Activated T-helper 1 cell treated with Interleukin-2 at 50 U/mL for 16 hours (primary cell): ENCODE measurements around the gene CDH26.
"Not testable (repeated sequence)": the region's sequence is repeated elsewhere in the genome, so short reads cannot be mapped to it uniquely, and the experiment has no call there.

Experiments used
- DNase-seq: peaks from one replicate; pipeline ENCODE4 v3.0.0-alpha.2; 2020; ENCODE audit warnings: low read depth

Gene CDH26

DNA sequence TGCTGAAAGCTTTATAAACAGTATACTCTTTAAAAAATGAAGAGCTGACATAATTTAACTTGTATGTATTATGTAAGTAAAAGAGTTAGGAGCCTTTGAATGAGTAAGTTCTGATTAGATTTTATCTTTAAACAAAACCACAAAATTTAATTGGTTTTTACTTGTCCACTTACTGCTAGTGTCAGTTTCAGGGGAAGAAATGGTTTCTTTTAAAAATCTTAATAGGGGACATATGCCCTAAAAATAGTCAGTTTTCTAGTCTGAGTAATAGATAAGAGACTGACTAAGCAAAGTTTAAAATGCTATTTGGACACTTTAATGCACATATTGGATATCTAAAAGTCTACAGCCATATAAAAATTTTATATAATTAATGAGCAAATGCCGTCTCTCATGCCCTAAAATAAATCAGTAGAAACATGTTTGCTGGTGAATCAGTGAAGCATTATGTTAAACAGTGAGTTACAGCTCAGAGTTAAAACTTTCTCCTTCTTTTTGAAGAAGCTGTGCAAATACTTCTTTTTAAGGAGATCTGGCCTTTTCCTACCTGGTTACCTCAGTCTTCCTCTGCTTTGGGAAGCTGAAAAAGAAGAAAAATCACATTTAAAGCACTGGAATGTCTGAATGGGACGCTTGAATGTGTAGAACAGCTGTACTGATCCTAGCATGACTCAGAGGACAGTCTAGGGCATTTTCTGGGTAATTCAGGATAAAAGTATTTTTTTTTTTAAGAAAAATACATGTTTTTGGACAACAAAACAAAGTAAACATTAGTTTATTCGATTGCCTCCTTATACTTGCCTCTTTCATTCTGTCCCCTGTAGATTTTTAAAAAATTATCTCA, 55.3 kb downstream of the CDH26 start:
- no peak for DNase-seq

DNA sequence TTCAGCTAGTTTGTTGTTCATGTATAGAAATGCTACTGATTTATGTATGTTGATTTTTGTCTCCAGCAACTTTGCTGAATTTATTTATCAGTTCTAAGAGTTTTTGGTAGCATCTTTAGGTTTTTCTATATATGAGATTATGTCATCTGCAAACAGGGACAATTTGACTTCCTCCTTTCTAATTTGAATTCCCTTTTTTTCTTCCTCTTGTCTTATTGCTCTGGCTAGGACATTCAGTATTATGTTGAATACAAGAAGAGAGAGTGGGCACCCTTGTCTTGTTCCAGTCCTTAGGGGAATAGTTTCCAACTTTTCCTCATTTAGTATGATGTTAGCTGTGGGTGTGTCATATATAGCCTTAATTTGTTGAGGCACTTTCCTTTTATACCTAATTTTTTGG, 58.2 kb downstream of the CDH26 start:
- DNase-seq: no peak

DNA sequence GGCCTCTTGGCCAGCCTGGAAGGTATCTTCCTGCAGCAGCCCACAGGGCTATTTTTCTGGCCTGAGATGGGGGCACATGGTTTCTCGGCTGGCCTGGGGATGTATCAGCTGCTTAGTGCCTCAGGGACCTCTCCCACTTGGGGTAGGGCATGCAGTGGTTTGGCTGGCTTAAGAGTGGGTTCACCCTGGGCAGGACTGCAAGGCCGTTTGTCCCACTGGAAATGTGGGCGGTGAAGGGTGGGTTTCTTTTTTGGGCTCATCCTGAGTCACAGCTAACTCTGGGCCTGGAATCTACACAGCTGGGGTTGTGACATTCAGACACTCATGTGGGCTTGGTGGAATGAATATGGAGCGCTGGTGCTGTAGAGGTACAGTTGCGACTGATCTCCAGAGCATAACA, 62.0 kb downstream of the CDH26 start:
- no peak for DNase-seq

DNA sequence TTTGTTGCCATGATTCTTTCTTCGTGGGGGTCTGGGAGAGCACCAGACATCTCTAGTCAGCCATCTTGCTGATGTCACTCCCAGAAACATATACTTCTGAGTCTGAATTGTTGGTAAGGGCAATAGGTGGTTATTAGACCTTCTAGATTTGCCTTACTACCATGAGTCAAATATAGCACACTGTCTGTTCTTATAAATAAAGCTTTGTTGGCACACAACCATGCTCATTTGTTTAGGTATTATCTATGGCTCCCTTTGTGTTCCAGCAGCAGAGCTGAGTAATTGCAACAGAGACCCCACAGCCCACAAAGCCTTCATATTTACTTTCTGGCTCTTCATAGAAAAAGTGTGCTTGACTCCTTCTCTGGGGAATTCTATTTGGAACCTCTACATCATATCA, 62.9 kb downstream of the CDH26 start:
- DNase-seq: no peak

DNA sequence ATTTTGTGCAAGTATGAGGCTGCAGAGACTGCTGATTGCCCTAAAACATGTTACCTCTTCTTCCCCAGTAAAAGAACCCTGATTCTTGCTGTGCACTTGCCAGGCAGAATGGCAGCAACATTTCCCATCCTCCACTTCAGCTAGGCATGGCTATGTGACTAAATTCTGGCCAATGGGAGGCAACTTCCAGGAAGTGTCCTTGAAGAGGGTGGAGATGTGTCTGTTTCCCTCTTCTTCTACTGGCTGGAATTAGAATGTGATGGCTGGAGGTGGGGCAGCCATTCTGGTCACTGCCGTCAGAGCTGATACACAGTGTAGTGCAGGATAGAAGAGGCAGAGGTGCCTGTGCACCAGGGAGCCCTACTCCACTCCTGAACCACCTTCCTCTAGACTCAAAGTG, 64.6 kb downstream of the CDH26 start:
- no peak for DNase-seq

DNA sequence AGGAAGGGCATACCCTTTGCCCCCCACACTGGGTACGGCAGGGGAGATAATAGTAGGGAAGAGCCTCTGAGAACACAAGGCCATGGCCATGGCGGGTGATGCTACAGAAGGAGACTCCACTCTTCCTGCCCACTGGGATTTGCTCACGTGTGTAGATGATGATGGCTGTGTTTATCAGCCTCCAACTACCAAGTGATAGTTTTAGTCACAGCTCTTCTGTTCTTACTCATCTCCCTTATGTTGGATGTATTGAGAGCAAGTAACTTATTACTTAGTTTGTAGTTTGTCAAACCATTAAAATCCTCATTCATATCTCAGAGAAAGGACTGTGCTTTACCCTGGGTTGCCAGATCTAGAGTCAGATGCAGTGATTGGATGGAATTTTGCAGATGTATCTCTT, 66.0 kb downstream of the CDH26 start:
- DNase-seq: no peak

DNA sequence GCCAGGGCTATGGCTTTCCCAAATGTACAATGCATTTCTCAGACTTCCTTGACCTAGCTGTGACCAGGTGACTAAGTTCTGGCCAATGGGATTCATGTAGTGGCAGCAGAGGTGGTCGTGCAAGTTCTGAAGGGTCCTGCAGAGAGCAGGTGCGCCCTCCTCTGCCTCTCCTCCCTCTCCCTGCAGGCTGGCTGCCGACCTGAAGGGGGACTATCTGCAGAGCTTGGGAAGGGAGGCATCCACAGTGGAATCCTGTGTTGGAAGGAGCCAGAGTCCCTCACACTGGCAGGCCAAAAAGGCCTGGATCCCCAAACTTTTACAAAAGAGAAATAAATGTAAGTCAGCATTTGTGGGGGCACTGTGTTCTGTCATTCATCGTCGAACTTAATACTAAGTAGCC, 66.6 kb downstream of the CDH26 start:
- no peak for DNase-seq

DNA sequence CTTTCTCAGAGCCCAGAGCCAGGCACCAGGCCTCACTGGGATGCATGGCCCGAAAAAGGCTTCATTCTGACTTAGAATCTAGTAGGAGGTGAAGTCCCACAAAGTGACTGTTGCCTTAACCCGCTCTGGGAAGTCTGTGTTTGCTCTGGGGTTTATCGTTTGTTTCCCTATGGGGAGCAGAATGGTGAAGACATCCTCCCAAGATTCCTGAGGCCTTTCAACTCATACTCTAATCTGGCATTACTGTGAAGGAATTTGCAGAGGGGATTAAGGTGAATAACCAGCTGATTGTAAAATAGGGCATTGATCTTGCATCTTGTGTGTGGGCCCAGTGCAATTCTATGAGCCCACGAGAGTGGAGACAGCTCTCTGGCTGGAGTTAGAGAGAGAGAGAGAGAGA, 67.8 kb downstream of the CDH26 start:
- no peak for DNase-seq

DNA sequence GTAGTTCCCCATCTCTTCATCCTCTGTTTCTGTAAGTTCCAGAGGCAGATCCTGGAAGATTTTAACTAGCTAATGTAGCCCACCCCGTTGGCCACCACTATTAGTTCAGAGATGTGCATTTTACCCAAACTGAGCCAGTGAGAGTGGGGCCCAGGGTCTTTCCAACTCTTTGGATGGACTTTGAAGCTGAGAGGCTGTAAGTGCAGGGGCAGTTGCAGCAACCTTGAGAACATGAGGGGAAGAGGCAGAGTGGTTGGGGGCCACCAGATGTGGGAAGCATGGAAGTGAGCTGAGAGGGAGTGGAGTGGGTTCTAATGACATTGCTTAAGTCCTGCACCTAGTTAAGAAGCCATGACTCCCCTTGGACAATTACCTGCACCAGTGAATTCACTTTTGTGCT, 72.2 kb downstream of the CDH26 start:
- DNase-seq: no peak

DNA sequence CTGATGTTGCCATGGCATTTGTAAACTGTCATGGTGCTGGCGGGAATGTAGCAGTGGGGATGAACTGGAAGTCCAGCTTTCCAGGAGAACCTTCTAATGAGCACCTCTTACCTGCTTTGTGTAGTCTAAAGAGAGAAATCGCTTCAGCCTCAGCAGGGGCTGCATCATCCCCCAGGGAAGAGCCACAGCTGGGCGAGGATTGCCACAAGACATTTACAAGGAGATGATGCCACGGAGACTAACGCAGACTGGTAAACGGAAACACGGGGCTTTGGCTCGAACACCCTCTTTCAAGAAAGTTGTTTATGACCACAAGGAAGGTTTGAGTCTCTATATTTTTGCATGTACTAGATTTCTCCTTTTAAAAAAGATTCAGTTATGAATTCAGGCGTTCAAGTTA, 72.9 kb downstream of the CDH26 start:
- no peak for DNase-seq

DNA sequence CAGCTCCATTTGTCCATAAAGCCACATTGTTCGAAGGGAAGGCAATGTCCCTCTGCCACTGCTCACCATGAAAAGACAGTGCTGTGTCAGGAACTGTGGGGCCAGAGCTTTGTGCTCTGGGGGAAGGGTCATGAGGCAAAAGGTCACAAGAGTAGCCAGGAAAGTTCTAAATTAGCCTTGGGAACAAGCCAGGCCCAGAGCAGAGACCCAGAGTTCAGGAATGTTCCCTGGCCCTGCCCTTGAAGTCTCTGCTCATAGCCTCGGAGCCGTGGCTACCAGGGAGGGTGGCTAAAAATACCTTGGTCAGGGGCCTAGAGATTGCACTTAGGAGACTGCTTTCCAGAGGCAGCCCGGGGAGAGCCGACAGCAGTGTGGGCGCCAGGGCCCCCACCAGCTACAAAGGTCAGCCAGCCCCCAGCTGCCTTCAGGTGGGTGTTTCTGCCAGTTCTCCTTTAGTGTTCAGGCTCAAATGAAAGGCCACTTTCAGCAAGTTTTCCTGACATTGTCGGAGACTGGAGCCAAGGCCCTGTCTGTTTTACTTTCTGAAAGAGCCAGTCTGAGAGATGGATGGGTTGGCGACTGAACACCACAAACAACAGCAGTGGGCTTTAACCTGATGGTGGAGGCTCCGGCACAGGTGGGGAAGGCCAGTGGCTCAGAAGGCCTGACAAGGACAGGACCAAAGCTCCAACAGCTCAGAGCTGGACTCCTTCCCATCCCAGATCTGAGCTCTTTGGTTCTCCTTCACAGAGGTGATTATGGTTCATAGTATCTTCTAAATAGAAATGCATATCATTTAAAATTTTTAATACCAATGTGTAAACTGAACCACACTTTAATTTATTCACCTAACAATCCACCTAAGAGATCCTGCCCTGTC, 76.2 kb downstream of the CDH26 start:
- DNase-seq: no peak

DNA sequence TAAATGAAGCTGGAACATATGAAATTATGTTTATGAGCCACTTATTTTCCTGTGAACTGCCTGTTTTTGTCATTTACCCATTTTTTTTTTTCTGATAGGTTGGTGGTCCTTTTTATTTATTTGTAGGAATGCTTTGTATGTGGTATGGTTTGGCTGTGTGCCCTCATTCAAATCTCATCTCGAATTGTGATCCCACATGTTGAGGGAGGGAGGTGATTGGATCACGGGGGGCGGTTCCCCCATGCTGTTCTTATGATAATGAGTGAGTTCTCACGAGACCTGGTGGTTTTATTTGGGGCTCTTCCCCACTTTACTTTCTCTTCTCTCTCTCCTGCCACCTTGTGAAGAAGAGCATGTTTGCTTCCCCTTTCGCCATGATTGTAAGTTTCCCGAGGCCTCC, 77.3 kb downstream of the CDH26 start:
- DNase-seq: no peak

DNA sequence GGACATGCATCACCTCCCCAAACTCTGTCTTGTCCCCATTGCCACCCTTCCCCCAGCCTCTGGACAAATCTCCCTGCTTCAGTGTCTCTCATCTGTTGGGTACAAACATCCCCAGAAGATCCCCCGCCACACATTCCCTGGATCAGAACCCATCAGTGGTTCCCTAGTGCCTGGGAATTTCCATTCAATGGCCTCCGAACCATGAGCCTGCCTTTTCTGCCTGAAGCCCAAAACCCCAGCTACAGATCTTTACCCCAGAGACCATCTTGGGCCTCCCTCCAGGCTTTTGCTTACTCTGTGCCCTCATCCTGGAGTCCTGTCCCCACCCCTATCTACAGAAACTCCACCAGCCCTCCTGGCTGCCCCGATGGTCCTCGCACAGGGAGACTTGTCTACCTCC, 78.1 kb downstream of the CDH26 start:
- no peak for DNase-seq

DNA sequence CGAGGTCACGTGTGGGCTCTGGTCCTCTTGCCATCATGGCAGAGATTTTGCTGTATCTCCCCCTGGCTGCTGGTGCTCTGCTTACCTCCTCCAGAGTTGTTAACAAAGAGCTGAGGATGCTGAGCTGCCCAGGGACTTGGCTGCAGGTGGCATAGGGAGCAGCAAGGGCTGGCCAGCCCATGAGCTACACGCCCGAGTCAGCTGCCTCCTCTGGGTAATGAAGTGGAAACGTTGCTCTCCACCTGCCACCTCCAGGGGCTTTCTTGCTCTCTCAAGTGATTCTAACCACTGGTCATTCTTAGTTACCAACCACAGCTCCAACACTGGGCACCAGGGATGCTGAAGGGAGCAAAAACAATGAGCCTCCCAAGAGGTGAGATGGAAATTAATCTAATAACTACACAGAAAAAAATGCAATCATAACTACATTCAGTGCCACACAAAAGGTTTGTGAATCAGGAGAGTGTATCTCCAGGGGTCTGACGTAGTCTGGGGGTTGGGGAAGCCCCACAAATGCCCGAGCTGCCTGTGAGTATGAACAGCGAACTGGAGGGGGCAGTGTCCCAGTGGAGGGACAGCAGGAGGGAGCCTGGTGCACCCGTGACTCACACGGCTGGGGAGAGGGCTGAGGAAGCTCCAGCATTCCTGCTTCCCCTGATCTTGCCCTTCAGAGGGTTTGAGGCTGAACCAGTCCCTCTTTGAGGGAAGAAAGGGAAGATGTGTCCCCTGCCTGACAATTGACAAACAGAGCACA, 78.7 kb downstream of the CDH26 start:
- no peak for DNase-seq

DNA sequence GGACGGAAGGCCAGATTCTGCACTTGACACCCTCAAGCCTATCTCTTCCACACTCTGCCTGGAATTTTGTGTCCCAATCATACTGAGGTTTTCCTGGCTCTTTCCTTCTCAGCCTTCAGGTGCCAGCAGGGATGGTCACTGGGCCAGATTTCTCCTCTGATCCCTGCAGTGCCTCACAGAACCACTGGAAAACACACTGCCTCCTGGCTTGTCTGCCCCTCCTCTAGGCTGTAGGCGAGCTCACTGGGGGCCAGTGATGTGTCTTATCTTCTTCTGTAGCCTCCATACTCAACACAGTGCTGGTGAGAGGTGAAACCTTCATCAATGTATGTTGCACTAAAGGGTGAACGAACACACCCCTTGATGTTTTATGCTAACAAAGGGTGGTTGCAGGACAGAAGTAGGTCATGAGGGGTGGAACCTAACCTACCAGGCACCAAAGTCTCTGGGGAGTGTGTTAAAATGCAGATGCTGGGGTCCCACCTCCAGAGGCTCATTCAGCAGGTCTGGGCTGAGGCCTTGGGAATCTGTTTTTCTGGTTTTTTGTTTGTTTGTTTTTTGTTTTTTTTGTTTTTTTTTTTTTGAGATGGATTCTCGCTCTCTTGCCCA, 80.3 kb downstream of the CDH26 start:
- DNase-seq: no peak

DNA sequence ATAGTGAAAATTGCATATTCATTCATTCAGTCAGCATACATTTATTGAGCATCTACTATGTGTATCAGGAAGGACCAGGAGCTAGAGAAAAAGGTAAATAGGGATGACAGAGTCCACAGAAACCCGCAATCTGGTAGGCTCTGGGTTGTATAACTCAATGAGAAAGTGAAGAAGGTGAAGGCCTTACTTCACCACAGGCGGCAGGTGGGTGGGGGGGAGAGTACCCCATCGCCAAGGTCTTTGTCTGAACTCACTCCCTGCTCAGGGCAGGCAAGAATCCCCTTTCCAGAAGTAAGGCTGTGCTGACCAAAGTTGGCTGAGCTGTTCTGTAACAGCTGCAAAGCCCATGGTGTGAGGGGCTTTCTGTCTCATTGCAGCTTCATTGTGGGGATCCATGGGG, 81.3 kb downstream of the CDH26 start:
- DNase-seq: no peak

DNA sequence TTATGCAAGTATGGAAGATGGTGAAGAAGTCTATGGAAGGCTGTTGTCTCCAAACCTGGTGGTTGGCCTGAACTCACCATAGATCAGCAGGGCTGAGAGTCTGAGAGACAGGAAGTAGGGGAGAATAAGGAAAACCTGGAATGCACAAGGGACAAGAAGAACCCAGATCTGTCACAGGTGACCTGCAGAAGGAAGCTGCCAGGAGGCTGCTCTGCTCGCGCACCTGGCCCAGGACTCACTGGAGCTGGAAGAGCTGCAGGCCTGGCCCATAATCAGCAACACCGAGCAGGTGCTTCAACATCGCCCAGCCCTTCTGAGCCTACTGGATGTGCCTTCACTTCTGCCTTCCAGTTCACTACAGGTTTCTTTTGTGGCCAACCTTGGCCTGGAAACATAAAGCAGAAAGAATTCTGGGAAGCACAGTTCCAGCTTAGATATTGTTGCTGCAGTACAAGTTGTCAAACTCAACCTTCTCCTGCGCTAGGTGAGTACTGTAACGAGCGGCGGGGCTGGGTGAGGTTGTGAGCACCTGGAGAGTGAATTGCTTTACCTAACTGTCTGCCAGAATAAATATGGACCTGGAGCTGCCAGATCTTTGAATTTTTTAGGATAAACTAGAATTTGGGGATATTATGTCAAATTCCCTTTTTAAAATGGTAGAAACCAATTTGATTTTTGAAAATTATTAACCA, 82.4 kb downstream of the CDH26 start:
- DNase-seq: no peak

DNA sequence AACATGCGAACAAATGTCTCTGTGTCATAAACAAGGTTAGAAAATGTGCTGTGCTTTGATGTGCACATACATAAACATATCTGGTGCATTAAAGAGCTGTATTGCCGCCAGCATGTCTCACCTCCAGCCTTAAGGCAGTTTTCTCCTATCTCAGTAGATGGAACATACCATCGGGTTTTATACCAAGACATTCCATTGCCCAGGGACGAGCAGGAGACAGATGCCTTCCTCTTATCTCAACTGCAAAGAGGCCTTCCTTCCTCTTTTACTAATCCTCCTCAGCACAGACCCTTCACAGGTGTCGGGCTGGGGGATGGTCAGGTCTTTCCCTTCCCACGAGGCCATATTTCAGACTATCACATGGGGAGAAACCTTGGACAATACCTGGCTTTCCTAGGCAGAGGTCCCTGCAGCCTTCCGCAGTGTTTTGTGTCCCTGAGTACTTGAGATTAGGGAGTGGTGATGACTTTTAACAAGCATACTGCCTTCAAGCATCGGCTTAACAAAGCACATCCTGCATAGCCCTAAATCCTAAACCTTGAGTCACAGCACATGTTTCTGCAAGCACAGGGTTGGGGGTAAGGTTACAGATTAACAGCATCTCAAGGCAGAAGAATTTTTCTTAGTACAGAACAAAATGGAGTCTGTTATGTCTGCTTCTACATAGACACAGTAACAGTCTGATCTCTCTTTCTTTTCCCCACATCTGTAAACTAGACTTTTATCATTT, 83.4 kb downstream of the CDH26 start:
- not testable (repeated sequence) for DNase-seq

DNA sequence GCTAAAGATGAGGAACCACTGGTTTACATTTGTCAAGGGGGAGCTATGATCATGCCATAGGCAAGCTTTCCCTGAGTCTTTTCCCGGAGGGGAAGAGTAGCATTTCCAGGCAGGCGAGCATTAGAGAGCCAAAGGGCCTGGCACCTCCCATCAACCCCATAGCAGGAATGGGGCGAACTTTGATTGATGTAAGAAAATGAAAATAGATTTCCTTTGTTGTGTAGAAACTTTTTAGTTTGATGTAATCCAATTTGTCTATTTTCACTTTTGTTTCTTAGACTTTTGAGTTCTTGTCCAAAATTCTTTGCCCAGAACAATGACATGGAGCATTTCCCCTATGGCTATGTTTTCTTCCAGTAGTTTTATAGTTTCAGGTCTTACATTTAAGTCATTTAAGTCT, 85.2 kb downstream of the CDH26 start:
- DNase-seq: no peak

DNA sequence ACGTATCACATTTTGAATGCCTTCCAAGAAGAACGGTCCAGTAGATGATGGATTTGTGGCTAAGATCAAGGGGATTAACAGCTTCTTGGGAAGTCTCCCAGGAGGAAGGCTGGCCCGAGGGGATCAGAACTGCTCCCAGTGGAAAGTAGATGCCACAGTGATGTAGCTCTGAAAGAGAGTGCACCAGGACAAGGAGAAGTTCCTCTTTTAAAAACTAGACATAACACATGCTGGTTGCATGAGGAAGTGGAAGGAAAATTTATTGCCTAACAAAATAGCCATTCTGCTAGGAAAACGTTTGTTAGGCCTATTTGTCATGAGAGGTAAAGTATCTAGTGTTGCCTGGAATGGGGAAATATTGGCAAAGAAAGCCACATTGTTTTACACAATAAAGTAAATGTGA, 87.8 kb downstream of the CDH26 start:
- DNase-seq: no peak

DNA sequence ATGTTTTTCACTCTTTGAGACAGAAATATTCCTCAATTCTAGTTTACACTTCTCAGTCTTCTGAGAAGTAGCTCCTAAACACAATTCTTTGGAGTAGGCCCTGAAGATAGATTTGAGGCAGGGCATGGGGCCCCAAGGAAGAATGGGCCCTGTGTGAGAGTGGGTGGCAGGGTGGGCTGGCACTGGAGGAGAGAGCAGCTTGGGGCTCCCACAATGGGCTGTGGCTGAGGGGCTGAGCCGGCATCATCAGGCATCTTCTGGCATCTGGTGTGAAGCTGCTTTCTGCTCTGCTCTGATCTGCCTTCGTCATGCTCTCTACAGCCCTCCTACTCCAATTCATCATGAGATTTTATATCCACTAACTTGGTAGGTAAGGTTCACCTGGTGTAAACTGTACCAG, 88.2 kb downstream of the CDH26 start:
- no peak for DNase-seq
